RWPE2 (cell line): ENCODE data around the gene EIF4G1.

Source experiments
- ATAC-seq: fragments of 200-7000 bp; cut with Tn5 transposase; 3 replicates; pipeline ENCODE4 v1.9.1; 2021; ENCODE audit warnings: low read depth
- DNase-seq: peaks from one replicate; pipeline ENCODE4 v3.0.0-alpha.2; 2020; ENCODE audit warnings: low spot score
- H3K27ac ChIP-seq: fragments of 450-650 bp; 2 replicates; pipeline ENCODE4 v1.5.1; 2017; ENCODE audit warnings: mild to moderate bottlenecking; ENCODE audit not compliant: poor library complexity, severe bottlenecking
- H3K27me3 ChIP-seq: fragments of 250-450 bp; sonication (Bioruptor Pico); 2 replicates; pipeline ENCODE4 v1.5.1; 2021; ENCODE audit warnings: mild to moderate bottlenecking, moderate library complexity; ENCODE audit not compliant: insufficient read depth, poor library complexity, severe bottlenecking
- H3K36me3 ChIP-seq: fragments of 250-450 bp; sonication (Bioruptor Pico); 2 replicates; pipeline ENCODE4 v1.5.1; 2020; ENCODE audit warnings: low read depth, mild to moderate bottlenecking, moderate library complexity
- H3K4me1 ChIP-seq: fragments of 250-450 bp; sonication (Bioruptor Pico); 2 replicates; pipeline ENCODE4 v1.5.1; 2021; ENCODE audit warnings: mild to moderate bottlenecking, moderate library complexity; ENCODE audit not compliant: insufficient read depth, poor library complexity, severe bottlenecking
- H3K4me3 ChIP-seq: fragments of 250-450 bp; sonication (Bioruptor Pico); 2 replicates; pipeline ENCODE4 v1.5.1; 2021; ENCODE audit warnings: mild to moderate bottlenecking, moderate library complexity; ENCODE audit not compliant: severe bottlenecking
- H3K9me3 ChIP-seq: fragments of 250-450 bp; sonication (Bioruptor Pico); 2 replicates; pipeline ENCODE4 v1.5.1; 2021; ENCODE audit warnings: mild to moderate bottlenecking, moderate library complexity; ENCODE audit not compliant: severe bottlenecking
- CTCF ChIP-seq: fragments of 450-650 bp; IDR thresholded peaks from one replicate; pipeline ENCODE4 v1.5.1; 2017; ENCODE audit warnings: mild to moderate bottlenecking, moderate library complexity; ENCODE audit not compliant: poor library complexity, severe bottlenecking

Gene EIF4G1

GRCh38 chr3:184351511-184352148, 37.2 kb downstream of the EIF4G1 start:
- TF ChIP-seq CTCF = no peak
- ATAC-seq = no peak
- DNase-seq = no peak
- H3K27me3 ChIP-seq = no peaks in the 10 kb centered on the region
- H3K9me3 ChIP-seq = no peaks in the 10 kb centered on the region
- no peaks in the 10 kb centered on the region for H3K4me1 ChIP-seq
- H3K36me3 ChIP-seq = peaks cover 26% of the 10 kb centered on the region
- no peak overlapping the region for H3K4me3 ChIP-seq
- no peak overlapping the region for H3K27ac ChIP-seq

- TF ChIP-seq CTCF = no peak
- Histone ChIP-seq H3K27me3 (no peaks in the 10 kb centered on the region), H3K4me3 (no peak overlapping the region), H3K4me1 (no peaks in the 10 kb centered on the region), H3K27ac (no peak overlapping the region), H3K36me3 (peaks cover 26% of the 10 kb centered on the region), H3K9me3 (no peaks in the 10 kb centered on the region)
- ATAC-seq (no peak), DNase-seq (peak; percentile 35)
Measured at GRCh38 chr3:184352149-184352785, 37.9 kb downstream of the EIF4G1 start.

- H3K4me3 ChIP-seq = no peak overlapping the region
- H3K9me3 ChIP-seq = no peaks in the 10 kb centered on the region
- TF ChIP-seq CTCF = no peak
- no peak for DNase-seq
- ATAC-seq = no peak
- no peak overlapping the region for H3K27ac ChIP-seq
- H3K27me3 ChIP-seq = no peaks in the 10 kb centered on the region
- peaks cover 26% of the 10 kb centered on the region for H3K36me3 ChIP-seq
- H3K4me1 ChIP-seq = no peaks in the 10 kb centered on the region
Measured at GRCh38 chr3:184352897-184353545, 38.6 kb downstream of the EIF4G1 start.

- DNase-seq = peak; percentile 45
- no peak for TF ChIP-seq CTCF
- ATAC-seq = no peak
- no peak overlapping the region for H3K4me3 ChIP-seq
- no peaks in the 10 kb centered on the region for H3K9me3 ChIP-seq
- peaks cover 26% of the 10 kb centered on the region for H3K36me3 ChIP-seq
- H3K4me1 ChIP-seq = no peaks in the 10 kb centered on the region
- no peaks in the 10 kb centered on the region for H3K27me3 ChIP-seq
- no peak overlapping the region for H3K27ac ChIP-seq
Measured at GRCh38 chr3:184353546-184353941, 39.1 kb downstream of the EIF4G1 start.
